ENCODE results near the gene GPER1.

Gene GPER1

DNA sequence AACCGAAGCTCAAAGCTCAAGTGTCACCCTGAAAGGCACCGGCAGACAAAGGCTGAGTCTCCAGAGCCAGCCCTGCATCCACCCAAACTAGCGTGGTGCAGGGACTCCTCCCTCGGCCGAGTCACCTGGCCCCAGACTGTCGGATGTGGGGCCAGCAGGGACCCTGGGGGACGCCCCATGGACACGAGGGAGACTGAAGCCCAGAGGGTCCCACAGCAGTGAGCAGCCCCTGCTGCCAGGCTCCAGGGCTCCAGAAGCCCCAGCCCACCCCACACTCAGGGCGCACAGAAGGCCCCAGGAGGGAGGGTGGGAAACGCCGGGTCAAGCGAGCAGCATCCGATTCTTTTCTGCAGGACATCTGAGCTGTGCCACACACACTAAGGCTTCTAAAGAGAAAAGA is 23.3 kb upstream of the GPER1 start:
- no peak for DNase-seq (ENCODE audit: low read depth)
- no peak overlapping the region for H3K4me3 ChIP-seq (ENCODE audit: low read depth, low read length)
- TF ChIP-seq, protein P1, sequence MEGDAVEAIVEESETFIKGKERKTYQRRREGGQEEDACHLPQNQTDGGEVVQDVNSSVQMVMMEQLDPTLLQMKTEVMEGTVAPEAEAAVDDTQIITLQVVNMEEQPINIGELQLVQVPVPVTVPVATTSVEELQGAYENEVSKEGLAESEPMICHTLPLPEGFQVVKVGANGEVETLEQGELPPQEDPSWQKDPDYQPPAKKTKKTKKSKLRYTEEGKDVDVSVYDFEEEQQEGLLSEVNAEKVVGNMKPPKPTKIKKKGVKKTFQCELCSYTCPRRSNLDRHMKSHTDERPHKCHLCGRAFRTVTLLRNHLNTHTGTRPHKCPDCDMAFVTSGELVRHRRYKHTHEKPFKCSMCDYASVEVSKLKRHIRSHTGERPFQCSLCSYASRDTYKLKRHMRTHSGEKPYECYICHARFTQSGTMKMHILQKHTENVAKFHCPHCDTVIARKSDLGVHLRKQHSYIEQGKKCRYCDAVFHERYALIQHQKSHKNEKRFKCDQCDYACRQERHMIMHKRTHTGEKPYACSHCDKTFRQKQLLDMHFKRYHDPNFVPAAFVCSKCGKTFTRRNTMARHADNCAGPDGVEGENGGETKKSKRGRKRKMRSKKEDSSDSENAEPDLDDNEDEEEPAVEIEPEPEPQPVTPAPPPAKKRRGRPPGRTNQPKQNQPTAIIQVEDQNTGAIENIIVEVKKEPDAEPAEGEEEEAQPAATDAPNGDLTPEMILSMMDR (IDR thresholded peaks at IDR 0.05; ENCODE audit: low read depth, low read length, missing control alignments), result no peak
- in situ Hi-C loops (cut with HindIII; ENCODE audit: low sequenced_read_pairs), result no loop called here

DNA sequence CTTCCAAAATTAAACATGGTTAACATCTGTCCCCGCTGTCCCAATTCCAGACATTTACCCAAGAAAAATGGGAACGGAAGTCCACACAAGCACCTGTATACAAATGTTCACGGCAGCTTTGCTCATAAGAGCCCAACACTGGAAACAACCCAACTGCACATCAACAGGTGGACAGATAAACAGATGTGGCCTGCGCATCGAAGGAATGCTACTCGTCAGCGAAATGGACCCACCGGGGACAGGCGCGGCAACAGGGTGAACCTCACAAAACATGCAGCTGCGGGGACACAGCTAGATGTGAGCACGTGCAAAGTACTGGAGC is 22.7 kb upstream of the GPER1 start:
- TF ChIP-seq, protein P1 (IDR thresholded peaks at IDR 0.05; ENCODE audit: low read depth, low read length, missing control alignments), result no peak
- H3K4me3 ChIP-seq (ENCODE audit: low read depth, low read length), result no peak overlapping the region
- DNase-seq (ENCODE audit: low read depth), result no peak
- in situ Hi-C loops (cut with HindIII; ENCODE audit: low sequenced_read_pairs), result no loop called here

DNA sequence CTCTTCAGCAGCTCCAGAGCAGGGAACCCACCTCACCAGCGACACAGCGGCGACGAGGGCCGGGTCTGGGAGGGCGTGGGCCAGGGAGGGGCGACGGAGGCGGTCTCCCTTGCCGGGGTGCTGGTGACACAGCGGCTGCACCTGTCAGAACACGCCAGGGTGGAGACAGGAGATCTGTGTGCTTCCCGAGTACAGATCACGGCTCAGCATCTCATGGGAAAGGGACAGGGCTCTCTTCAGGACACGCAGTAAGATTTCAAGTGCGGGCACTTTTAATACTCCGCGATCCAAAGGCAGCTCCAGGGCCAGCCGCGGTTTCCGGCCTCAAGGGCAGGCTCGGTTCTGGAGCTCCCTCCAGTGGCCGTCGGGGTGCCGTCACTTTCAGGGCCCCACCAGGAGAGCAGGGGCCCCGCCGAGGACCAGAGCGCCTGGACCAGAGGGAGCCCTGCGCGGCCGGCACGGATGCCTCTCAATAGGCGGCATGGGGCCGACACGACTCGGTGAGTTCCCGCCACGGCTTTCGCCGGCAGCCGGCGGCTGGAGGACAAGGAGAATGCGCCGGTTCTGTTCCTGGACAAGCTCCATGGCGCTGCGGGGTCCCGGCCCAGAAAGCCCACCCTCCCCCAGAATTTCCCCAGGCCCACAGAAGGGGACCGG is 22.2 kb upstream of the GPER1 start:
- H3K4me3 ChIP-seq (ENCODE audit: low read depth, low read length), result no peak overlapping the region
- TF ChIP-seq, protein P1 (IDR thresholded peaks at IDR 0.05; ENCODE audit: low read depth, low read length, missing control alignments), result peak; percentile 82
- no peak for DNase-seq (ENCODE audit: low read depth)
- in situ Hi-C loops (cut with HindIII; ENCODE audit: low sequenced_read_pairs), result no loop called here

DNA sequence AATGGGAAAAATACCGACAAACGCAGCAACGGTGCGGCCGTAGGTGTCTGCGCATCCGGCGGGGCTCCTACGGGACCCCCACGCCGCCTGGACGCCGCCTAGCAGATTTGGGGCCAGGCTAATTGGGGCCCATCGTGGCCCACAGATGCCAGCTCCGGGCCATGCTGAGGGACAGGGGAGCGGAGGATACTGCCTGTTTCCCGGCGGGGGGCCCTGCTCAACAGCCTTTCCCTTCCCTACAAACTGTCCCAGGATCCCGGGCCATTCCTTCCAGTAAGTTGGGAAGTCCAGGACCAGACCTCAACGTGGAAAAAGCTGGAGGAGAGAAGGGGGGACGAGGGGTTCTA is 21.7 kb upstream of the GPER1 start:
- TF ChIP-seq, protein P1 (IDR thresholded peaks at IDR 0.05; ENCODE audit: low read depth, low read length, missing control alignments), result no peak
- H3K4me3 ChIP-seq (ENCODE audit: low read depth, low read length), result no peak overlapping the region
- DNase-seq (ENCODE audit: low read depth), result no peak
- in situ Hi-C loops (cut with HindIII; ENCODE audit: low sequenced_read_pairs), result no loop called here

DNA sequence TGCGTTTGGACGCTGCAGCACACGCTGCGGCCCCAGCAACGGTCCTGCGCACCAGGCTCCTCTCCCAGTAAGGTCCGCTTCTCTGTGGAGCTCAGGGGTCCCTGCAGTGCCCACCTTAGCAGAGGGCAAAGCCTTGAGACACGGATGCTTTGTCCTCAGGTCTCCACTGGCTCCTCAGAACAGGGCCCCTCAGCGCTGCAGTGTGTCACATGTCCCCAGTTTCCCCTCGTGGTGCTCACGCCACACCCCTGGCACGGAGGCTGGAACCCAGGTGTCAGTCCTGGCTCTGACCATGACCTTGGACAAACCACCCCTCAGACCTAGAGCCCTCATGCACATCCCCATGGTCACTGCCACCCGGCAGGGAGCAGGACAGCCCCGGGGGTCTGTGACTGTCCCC is 19.9 kb upstream of the GPER1 start:
- DNase-seq (ENCODE audit: low read depth), result no peak
- in situ Hi-C loops (cut with HindIII; ENCODE audit: low sequenced_read_pairs), result no loop called here
- H3K4me3 ChIP-seq (ENCODE audit: low read depth, low read length), result no peak overlapping the region
- TF ChIP-seq, protein P1 (IDR thresholded peaks at IDR 0.05; ENCODE audit: low read depth, low read length, missing control alignments), result no peak

DNA sequence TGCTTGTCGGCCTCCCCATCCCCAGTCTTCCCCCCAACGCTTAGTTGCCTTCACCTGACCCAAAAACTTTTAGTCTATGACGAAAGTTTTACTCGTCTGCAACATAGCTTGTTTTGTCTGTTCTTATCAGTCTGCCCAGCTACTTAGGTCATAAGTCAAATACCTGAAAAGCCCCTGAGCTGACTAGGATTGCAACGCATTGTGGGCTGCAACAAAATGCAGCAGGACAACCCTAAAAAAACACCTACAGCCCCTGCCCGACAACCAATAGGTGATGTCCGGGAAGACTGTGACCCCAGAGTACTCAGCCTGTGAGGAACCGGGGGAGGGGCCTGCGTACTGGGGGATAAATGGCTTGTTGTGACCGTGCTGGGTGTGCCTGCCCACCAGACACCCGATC is 19.3 kb upstream of the GPER1 start:
- in situ Hi-C loops (cut with HindIII; ENCODE audit: low sequenced_read_pairs), result no loop called here
- DNase-seq (ENCODE audit: low read depth), result no peak
- TF ChIP-seq, protein P1 (IDR thresholded peaks at IDR 0.05; ENCODE audit: low read depth, low read length, missing control alignments), result no peak
- H3K4me3 ChIP-seq (ENCODE audit: low read depth, low read length), result no peak overlapping the region

All from astrocyte of the cerebellum (primary cell).